ENCODE data around the gene FAM210B. TPM values are rescaled to one million over a fixed set of nuclear protein-coding genes. Genes with fewer than 3 reads are reported as not detected.

Gene FAM210B
- total and polyA plus RNA-seq, 9 of the 15 experiments (the other 6 are each of a cell fraction or from before 2014, with no cell fraction given), result 12.1 to 87.3 (median 47.6) TPM

GRCh38 chr20:56348746-56349145 is 10.0 kb upstream of the FAM210B start (continued):
- TF ChIP-seq IRF1 (CRISPR knock-in tag; IDR thresholded peaks at IDR 0.05; ENCODE audit: borderline replicate concordance) (no peak), ZNF253 (CRISPR knock-in tag; conservative IDR thresholded peaks at IDR 0.05) (no peak), NCOA4 (IDR thresholded peaks at IDR 0.05; ENCODE audit: partially characterized antibody) (no peak)

GRCh38 chr20:56350842-56351241 is 7.9 kb upstream of the FAM210B start:
- H3K27me3 ChIP-seq (ENCODE audit: control insufficient read depth in 2 of 2, insufficient read depth in 2 of 2, low read length in 2 of 2), result peaks cover 6 to 13% of the 10 kb centered on the region in 2 experiments; a peak in 4 of 5 replicates
- CTCF ChIA-PET (ENCODE audit: low intra/inter-chr PET ratio), result no interaction called here

More at GRCh38 chr20:56350842-56351241, 7.9 kb upstream of the FAM210B start:
- POLR2A ChIA-PET, result no interaction called here
- Histone ChIP-seq H2AFZ (ENCODE audit: low read depth, low read length) (no peak overlapping the region), H3K9me3 (replicated peaks; ENCODE audit: control insufficient read depth, insufficient read depth, low read depth, low read length) (no peaks in the 10 kb centered on the region), H3K9ac (ENCODE audit: insufficient read depth in 1 of 2, low read depth in 2 of 2, low read length in 2 of 2) (no peak overlapping the region), H3K9me1 (ENCODE audit: control insufficient read depth, insufficient read depth, low read length) (no peaks in the 10 kb centered on the region), H3K79me2 (ENCODE audit: control insufficient read depth, insufficient read depth, low read length) (no peaks in the 10 kb centered on the region), H3K27ac (ENCODE audit: extremely low read depth, low read depth, low read length) (no peak overlapping the region), H4K20me1 (replicated peaks; ENCODE audit: control insufficient read depth, insufficient read depth, low read length) (no peaks in the 10 kb centered on the region), H3K4me1 (replicated peaks in 1 of 2; ENCODE audit: control insufficient read depth in 2 of 2, insufficient read depth in 2 of 2, low read length in 2 of 2) (no peaks in the 10 kb centered on the region; a peak in 1 of 5 replicates), H3K4me3 (no peak overlapping the region), H3K36me3 (ENCODE audit: control insufficient read depth, insufficient read depth, low read length) (no peaks in the 10 kb centered on the region), H3K4me2 (ENCODE audit: insufficient read depth, low read length) (no peak overlapping the region)
- TF ChIP-seq ERF (CRISPR knock-in tag; IDR thresholded peaks at IDR 0.05) (no peak), ETV6 (IDR thresholded peaks at IDR 0.05; ENCODE audit: borderline replicate concordance in 1 of 2, low read depth in 2 of 2, low read length in 1 of 2) (no peak), ETV6 (CRISPR knock-in tag; IDR thresholded peaks at IDR 0.05; ENCODE audit: borderline replicate concordance) (no peak)
- DNase-seq (ENCODE audit: extremely low read depth in 1 of 4, low spot score in 3 of 4) (no peak), FAIRE-seq (no peak), ATAC-seq (no peak)
- no TSS peak for BruUV-seq (replicated peaks)
- WGBS (ENCODE audit: insufficient coverage, low coverage, missing lambda C conversion rate), result 7% methylated on average over 2 of the region's 2 CpGs
- intact Hi-C loops (cut with micrococcal nuclease), result loop anchor here (5.0 kb wide), 1 partner anchor 49 kb away; no protein-coding TSS in a partner anchor
- in situ Hi-C loops (cut with MboI), result loop anchor here (25.0 kb wide), 1 partner anchor 1264 kb away; no protein-coding TSS in a partner anchor
